H1 (cell line): ENCODE measurements around the gene RING1. TPM values are rescaled to one million over a fixed set of nuclear protein-coding genes. Genes with fewer than 3 reads are reported as not detected.

Source experiments
- FOSL1 ChIP-seq: IDR thresholded peaks from 2 replicates; pipeline ENCODE4 v1.6.1; 2011; ENCODE audit warnings: mild to moderate bottlenecking, low read depth, low read length, moderate library complexity; ENCODE audit not compliant: insufficient read depth
- RBBP5 ChIP-seq: IDR thresholded peaks from 2 replicates; pipeline ENCODE4 v1.7.1; 2012; ENCODE audit warnings: low read depth, mild to moderate bottlenecking, inconsistent platforms, low read length, moderate library complexity, borderline replicate concordance
- polyA plus RNA-seq, 7 experiments: library from polyadenylated mRNA; depleted of rRNA in 3 of 7; stranded (reverse) in 5 of 7; unstranded in 2 of 7; fragments of >200 nt in 5 of 7; fragments of 200-250 nt in 2 of 7; gene quantifications; 1 replicate in 5 of 7; 2 replicates in 1 of 7; 4 replicates in 1 of 7; pipeline versions ENCODE4 v1.2.1 to v1.2.3, GENCODE V29; 2011 to 2013; ENCODE audit warnings: missing spikeins in 2 of 7, mixed read lengths in 2 of 7
- total RNA-seq: library from RNA; stranded (reverse); fragmentation: NEBNext Ultra II Directional; extraction: Animal tissue kit (Norgen Biotek cat#: 25700); gene quantifications from 2 replicates; pipeline ENCODE4 v1.2.1, GENCODE V29; 2021
- TF ChIP-seq, protein P1 (sequence below), 3 experiments: IDR thresholded peaks; 1 replicate in 2 of 3; 2 replicates in 1 of 3; pipeline versions ENCODE4 v1.5.1 to v1.6.1; 2011; ENCODE audit warnings: low read length in 3 of 3, mild to moderate bottlenecking in 3 of 3, inconsistent platforms in 2 of 3, low read depth in 1 of 3, moderate library complexity in 1 of 3; ENCODE audit not compliant: insufficient read depth in 1 of 3; ENCODE audit errors: control extremely low read depth in 1 of 3

Gene RING1
- total and polyA plus RNA-seq, 2 of the 8 experiments (the other 6 are each of a cell fraction or from before 2014, with no cell fraction given) = 16.4 to 26.0 TPM

DNA sequence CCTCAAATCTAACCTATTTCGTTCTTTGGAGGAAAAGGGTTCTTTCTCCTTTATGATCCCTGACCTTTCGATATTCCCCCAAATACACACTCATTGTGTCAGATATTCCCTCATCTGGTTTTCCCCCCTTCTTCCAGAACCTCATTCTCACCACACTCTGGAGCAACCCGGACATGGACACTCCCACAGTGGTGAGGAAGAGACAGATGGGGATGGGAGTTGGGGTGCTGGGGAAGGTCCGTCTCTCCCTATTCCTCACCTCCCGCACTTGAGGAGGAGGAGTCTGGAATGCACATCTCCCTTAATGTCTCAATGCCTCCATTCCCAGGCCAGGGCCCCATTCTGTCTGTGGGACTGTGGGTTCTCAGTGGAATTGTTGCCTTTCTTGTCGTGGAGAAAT is 6.4 kb upstream of the RING1 start (continued):
- TF ChIP-seq, protein P1, sequence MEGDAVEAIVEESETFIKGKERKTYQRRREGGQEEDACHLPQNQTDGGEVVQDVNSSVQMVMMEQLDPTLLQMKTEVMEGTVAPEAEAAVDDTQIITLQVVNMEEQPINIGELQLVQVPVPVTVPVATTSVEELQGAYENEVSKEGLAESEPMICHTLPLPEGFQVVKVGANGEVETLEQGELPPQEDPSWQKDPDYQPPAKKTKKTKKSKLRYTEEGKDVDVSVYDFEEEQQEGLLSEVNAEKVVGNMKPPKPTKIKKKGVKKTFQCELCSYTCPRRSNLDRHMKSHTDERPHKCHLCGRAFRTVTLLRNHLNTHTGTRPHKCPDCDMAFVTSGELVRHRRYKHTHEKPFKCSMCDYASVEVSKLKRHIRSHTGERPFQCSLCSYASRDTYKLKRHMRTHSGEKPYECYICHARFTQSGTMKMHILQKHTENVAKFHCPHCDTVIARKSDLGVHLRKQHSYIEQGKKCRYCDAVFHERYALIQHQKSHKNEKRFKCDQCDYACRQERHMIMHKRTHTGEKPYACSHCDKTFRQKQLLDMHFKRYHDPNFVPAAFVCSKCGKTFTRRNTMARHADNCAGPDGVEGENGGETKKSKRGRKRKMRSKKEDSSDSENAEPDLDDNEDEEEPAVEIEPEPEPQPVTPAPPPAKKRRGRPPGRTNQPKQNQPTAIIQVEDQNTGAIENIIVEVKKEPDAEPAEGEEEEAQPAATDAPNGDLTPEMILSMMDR (IDR thresholded peaks at IDR 0.05; ENCODE audit: control extremely low read depth in 1 of 3, insufficient read depth in 1 of 3, low read depth in 1 of 3, low read length in 3 of 3) = no peak
- TF ChIP-seq RBBP5 (no peak), FOSL1 (no peak)
